WTC11 (cell line): ENCODE data around the gene MED12L. TPM values are rescaled to one million over a fixed set of nuclear protein-coding genes. Genes with fewer than 3 reads are reported as not detected.
A peak's percentile ranks its signal among the peaks of the same experiment; 100 is the strongest.

ENCODE experiments used
- ATAC-seq: fragments of 200-7000 bp; cut with Tn5 transposase; 2 replicates; pipeline ENCODE4 v1.10.0; 2021; ENCODE audit warnings: mild to moderate bottlenecking, moderate library complexity
- CTCF ChIA-PET: fragments of 300-600 bp; sonication (Branson Sonifier 250); formaldehyde crosslinking; loops from one replicate; lab custom pipeline; 2021; ENCODE audit warnings: antibody characterized with exemption; lab: Charles Lee
- POLR2A ChIA-PET: fragments of 350-600 bp; sonication (Branson Sonifier 250); formaldehyde crosslinking; loops from one replicate; lab custom pipeline; 2021; ENCODE audit warnings: antibody characterized with exemption; lab: Charles Lee
- DNase-seq: peaks from one replicate; pipeline ENCODE4 v3.0.0; 2021; ENCODE audit warnings: low spot score
- H3K27ac Mint-ChIP-seq: 2 replicates; pipeline ENCODE4 v1.8.0; 2021; ENCODE audit warnings: mixed read lengths
- H3K27me3 Mint-ChIP-seq: 2 replicates; pipeline ENCODE4 v1.8.0; 2021; ENCODE audit warnings: low read depth, mild to moderate bottlenecking, moderate library complexity, mixed read lengths
- H3K36me3 Mint-ChIP-seq: 2 replicates; pipeline ENCODE4 v1.8.0; 2021; ENCODE audit warnings: mixed read lengths
- H3K4me1 Mint-ChIP-seq: 2 replicates; pipeline ENCODE4 v1.8.0; 2022; ENCODE audit warnings: mixed read lengths
- H3K4me3 Mint-ChIP-seq: 2 replicates; pipeline ENCODE4 v1.8.0; 2021; ENCODE audit warnings: mild to moderate bottlenecking, moderate library complexity, mixed read lengths
- H3K9me3 Mint-ChIP-seq: 2 replicates; pipeline ENCODE4 v1.8.0; 2021; ENCODE audit warnings: mixed read lengths
- AR ChIP-seq: fragments of 250-450 bp; sonication (Bioruptor Pico); IDR thresholded peaks from 2 replicates; pipeline ENCODE4 v1.9.0; 2021; ENCODE audit warnings: mild to moderate bottlenecking
- ATF1 ChIP-seq: sonication (generic); formaldehyde crosslinking; IDR thresholded peaks from 2 replicates; pipeline ENCODE4 v1.8.1; 2023; ENCODE audit warnings: mild to moderate bottlenecking, moderate library complexity, missing genetic modification reagents
- ATF2 ChIP-seq: sonication (generic); formaldehyde crosslinking; IDR thresholded peaks from 2 replicates; pipeline ENCODE4 v1.8.1; 2022; ENCODE audit warnings: low read depth, missing genetic modification reagents, borderline replicate concordance
- ATF3 ChIP-seq: sonication (generic); formaldehyde crosslinking; conservative IDR thresholded peaks from 2 replicates; pipeline ENCODE4 v1.8.1; 2022; ENCODE audit warnings: mild to moderate bottlenecking, missing genetic modification reagents
- CTCF ChIP-seq: fragments of 200-600 bp; IDR thresholded peaks from 2 replicates; pipeline ENCODE4 v1.8.0; 2022; ENCODE audit warnings: antibody characterized with exemption
- E2F4 ChIP-seq: sonication (generic); formaldehyde crosslinking; IDR thresholded peaks from 2 replicates; pipeline ENCODE4 v1.8.1; 2022; ENCODE audit warnings: low read depth, mild to moderate bottlenecking, moderate library complexity, missing genetic modification reagents, borderline replicate concordance
- ESRRA ChIP-seq: sonication (generic); formaldehyde crosslinking; IDR thresholded peaks from 2 replicates; pipeline ENCODE4 v1.8.1; 2022; ENCODE audit warnings: mild to moderate bottlenecking, missing genetic modification reagents, borderline replicate concordance
- HMGXB4 ChIP-seq: sonication (generic); formaldehyde crosslinking; IDR thresholded peaks from 2 replicates; pipeline ENCODE4 v1.8.1; 2023; ENCODE audit warnings: mild to moderate bottlenecking, moderate library complexity, missing genetic modification reagents
- STAT6 ChIP-seq: sonication (generic); formaldehyde crosslinking; conservative IDR thresholded peaks from 2 replicates; pipeline ENCODE4 v1.8.1; 2023; ENCODE audit warnings: mild to moderate bottlenecking, low read depth, missing genetic modification reagents, moderate library complexity
- ZNF232 ChIP-seq: sonication (generic); formaldehyde crosslinking; IDR thresholded peaks from 2 replicates; pipeline ENCODE4 v1.8.0; 2022; ENCODE audit warnings: mild to moderate bottlenecking, missing genetic modification reagents
- total RNA-seq: library from RNA; stranded (reverse); gene quantifications from 3 replicates; pipeline ENCODE4 v1.2.3, GENCODE V29; 2021

Gene MED12L
- total RNA-seq, 1 experiment from 2014 or later, result 27.4 TPM

- Mint-ChIP-seq H3K4me3 (no peak overlapping the region), H3K36me3 (peaks cover 10% of the 10 kb centered on the region), H3K9me3 (no peaks in the 10 kb centered on the region), H3K27me3 (no peaks in the 10 kb centered on the region), H3K27ac (peak overlapping the region; percentile 93), H3K4me1 (peaks cover 15% of the 10 kb centered on the region)
- ChIA-PET CTCF (interaction anchor here (0.5 to 2.0 kb wide), 19 partner anchors 11 to 367 kb away, joined by 3 to 14 read pairs (median 4); no protein-coding TSS in a partner anchor), POLR2A (no interaction called here)
- TF ChIP-seq AR (CRISPR knock-in tag), result no peak
- ATAC-seq (peak; percentile 66), DNase-seq (no peak)
Observed at GRCh38 chr3:151155409-151156128, 70.1 kb downstream of the MED12L start.

GRCh38 chr3:151156618-151157216 is 71.3 kb downstream of the MED12L start:
- Mint-ChIP-seq H3K4me1 (peaks cover 15% of the 10 kb centered on the region), H3K27me3 (no peaks in the 10 kb centered on the region), H3K9me3 (no peaks in the 10 kb centered on the region), H3K4me3 (no peak overlapping the region), H3K36me3 (peaks cover 10% of the 10 kb centered on the region), H3K27ac (no peak overlapping the region)
- TF ChIP-seq ATF3 (CRISPR knock-in tag) (no peak), CTCF (peak; percentile 16; the same call in 1 of the 2 replicates)
- DNase-seq (peak; percentile 25), ATAC-seq (peak; percentile 91)
- ChIA-PET CTCF (interaction anchor here (0.6 to 2.0 kb wide), 29 partner anchors 10 to 377 kb away, joined by 3 to 14 read pairs (median 4); no protein-coding TSS in a partner anchor), POLR2A (no interaction called here)

- H3K27ac Mint-ChIP-seq, result no peak overlapping the region
- DNase-seq, result no peak
- CTCF ChIA-PET, result no interaction called here
Observed at GRCh38 chr3:151159806-151160205, 74.3 kb downstream of the MED12L start.

More at GRCh38 chr3:151159806-151160205, 74.3 kb downstream of the MED12L start:
- no peak for ATAC-seq
- no peak for TF ChIP-seq ATF2
- no peak for TF ChIP-seq STAT6 (CRISPR knock-in tag)
- no peak for TF ChIP-seq HMGXB4 (CRISPR knock-in tag)
- no peak for TF ChIP-seq AR (CRISPR knock-in tag)
- no peak for TF ChIP-seq ATF1 (CRISPR knock-in tag)
- no peak for TF ChIP-seq ZNF232 (CRISPR knock-in tag)
- no peak for TF ChIP-seq ESRRA (CRISPR knock-in tag)
- TF ChIP-seq E2F4 (CRISPR knock-in tag), result no peak
- Mint-ChIP-seq H3K9me3 (no peaks in the 10 kb centered on the region), H3K36me3 (peaks cover 10% of the 10 kb centered on the region), H3K4me1 (peaks cover 14% of the 10 kb centered on the region), H3K27me3 (no peaks in the 10 kb centered on the region), H3K4me3 (no peak overlapping the region)
- POLR2A ChIA-PET, result no interaction called here
